ENCODE measurements around the gene SIK3. TPM values are rescaled to one million over a fixed set of nuclear protein-coding genes. Genes with fewer than 3 reads are reported as not detected.

The SIK3 gene
- total and polyA plus RNA-seq, 11 donors, result 11.8 to 67.4 (median 38.1) TPM

DNA sequence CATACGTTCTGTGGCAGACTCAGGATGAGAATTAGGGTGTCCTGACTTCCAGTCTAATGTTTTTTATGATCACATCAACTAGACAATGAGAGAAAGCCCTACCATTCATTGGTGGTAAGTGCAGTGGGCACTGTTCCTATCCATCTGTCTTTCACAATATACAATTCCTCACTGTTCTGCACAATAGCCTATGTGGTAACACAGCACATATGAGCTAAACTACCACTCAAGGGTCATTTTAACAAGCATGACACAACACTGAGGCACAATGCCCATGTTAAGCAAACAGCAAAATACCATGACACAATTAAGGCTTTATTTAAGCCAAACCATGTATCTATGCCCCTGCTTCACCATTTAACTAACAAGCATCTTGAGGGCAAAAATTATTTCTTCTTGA lies 52.3 kb downstream of the SIK3 start:
- TF ChIP-seq, protein P1, sequence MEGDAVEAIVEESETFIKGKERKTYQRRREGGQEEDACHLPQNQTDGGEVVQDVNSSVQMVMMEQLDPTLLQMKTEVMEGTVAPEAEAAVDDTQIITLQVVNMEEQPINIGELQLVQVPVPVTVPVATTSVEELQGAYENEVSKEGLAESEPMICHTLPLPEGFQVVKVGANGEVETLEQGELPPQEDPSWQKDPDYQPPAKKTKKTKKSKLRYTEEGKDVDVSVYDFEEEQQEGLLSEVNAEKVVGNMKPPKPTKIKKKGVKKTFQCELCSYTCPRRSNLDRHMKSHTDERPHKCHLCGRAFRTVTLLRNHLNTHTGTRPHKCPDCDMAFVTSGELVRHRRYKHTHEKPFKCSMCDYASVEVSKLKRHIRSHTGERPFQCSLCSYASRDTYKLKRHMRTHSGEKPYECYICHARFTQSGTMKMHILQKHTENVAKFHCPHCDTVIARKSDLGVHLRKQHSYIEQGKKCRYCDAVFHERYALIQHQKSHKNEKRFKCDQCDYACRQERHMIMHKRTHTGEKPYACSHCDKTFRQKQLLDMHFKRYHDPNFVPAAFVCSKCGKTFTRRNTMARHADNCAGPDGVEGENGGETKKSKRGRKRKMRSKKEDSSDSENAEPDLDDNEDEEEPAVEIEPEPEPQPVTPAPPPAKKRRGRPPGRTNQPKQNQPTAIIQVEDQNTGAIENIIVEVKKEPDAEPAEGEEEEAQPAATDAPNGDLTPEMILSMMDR (IDR thresholded peaks at IDR 0.05), result no peak
- no peak for TF ChIP-seq POLR2A (IDR thresholded peaks at IDR 0.05)
- H3K4me3 ChIP-seq, result no peak overlapping the region
- DNase-seq, result no peak
- H3K9me3 ChIP-seq, result no peaks in the 10 kb centered on the region
- no peaks in the 10 kb centered on the region for H3K27me3 ChIP-seq
- H3K27ac ChIP-seq, result peak overlapping the region in 2 of 12 donors; percentile 34 to 45
- no peaks in the 10 kb centered on the region for H3K36me3 ChIP-seq
- intact Hi-C loops (cut with DNase I), result loop anchor here in 1 of 10 donors (10.0 kb wide), 1 partner anchor 49 kb away; the partner anchor contains the start of gene SIK3
- 55 to 86% (median 72%) methylated on average over 1 of the region's 1 CpG for WGBS, 4 donors
- H3K4me1 ChIP-seq, result peaks cover 3 to 47% (median 27%) of the 10 kb centered on the region in 12 donors
- peak in 3 of 4 donors; percentile 20 to 38 (median 38) for ATAC-seq

DNA sequence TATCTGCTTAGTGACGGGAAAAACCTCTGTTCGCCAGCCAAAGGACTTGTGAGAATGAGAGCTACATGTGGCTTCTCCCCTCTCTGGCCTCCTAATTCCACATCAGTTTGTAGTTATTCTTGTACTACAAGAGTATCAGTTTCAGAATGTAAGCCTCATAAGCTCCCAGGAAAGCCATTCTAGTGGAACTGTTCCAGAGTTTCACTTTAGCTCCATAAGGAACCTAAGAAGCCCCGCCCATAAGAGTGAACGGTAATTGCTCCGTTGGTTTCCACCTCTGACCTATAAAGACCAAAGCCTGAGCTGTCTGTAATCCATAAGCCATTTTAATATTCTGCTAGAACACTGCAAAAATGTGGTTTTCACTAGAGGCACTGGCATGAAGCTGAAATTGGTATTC lies 53.0 kb downstream of the SIK3 start:
- no peak for DNase-seq
- TF ChIP-seq, protein P1 (IDR thresholded peaks at IDR 0.05), result no peak
- TF ChIP-seq POLR2A (IDR thresholded peaks at IDR 0.05), result no peak
- no peak overlapping the region for H3K4me3 ChIP-seq
- intact Hi-C loops (cut with DNase I), result loop anchor here in 1 of 10 donors (10.0 kb wide), 1 partner anchor 50 kb away; the partner anchor contains the start of gene SIK3
- WGBS, 4 donors, result 34 to 38% (median 36%) methylated on average over 5 of the region's 5 CpGs
- H3K9me3 ChIP-seq, result no peaks in the 10 kb centered on the region
- ATAC-seq, result peak in 3 of 4 donors; percentile 44 to 58 (median 58)
- H3K4me1 ChIP-seq, result peaks cover 3 to 52% (median 30%) of the 10 kb centered on the region in 12 donors
- no peaks in the 10 kb centered on the region for H3K36me3 ChIP-seq
- H3K27me3 ChIP-seq, result no peaks in the 10 kb centered on the region
- H3K27ac ChIP-seq, result peak overlapping the region in 7 of 12 donors; percentile 4 to 48 (median 36)

DNA sequence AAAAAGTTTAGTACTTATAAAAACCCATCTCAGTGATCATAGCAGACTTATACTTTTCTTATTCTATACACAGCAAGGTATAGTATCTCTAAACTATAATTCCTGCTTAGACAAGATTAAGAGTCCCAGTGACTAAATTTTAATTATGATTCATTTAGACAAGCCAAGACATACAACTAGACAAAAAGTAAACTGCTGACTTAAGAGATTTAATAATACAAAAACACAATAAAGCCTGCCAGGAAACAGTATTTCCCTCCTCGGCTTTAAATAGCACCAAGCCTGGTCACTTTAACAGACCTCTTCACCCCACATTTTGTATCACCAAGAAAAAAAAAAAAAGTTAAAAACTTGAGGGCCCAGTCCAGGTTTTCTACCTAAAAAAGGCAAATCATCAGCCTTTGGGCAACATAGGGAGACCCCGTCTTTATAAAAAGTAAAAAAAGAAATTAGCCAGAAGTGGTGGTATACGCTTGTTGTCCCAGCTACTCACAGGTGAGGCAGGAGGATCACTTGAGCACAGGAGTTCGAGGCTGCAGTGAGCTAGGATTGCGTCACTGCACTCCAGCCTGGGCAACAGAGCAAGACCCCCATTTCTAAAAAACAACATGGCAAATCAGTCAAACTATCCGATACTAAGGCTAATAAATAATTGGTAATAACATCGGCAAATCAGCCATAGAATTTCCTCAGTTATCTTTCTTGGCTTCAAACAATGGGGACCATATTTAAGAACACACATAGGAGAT lies 53.8 kb downstream of the SIK3 start:
- intact Hi-C loops (cut with DNase I), result loop anchor here in 1 of 10 donors (10.0 kb wide), 1 partner anchor 50 kb away; the partner anchor contains the start of gene SIK3
- Histone ChIP-seq H3K27me3 (no peaks in the 10 kb centered on the region), H3K4me1 (peaks cover 3 to 53% (median 35%) of the 10 kb centered on the region in 12 donors), H3K9me3 (no peaks in the 10 kb centered on the region), H3K27ac (peak overlapping the region in 8 of 12 donors; percentile 4 to 48 (median 35)), H3K36me3 (no peaks in the 10 kb centered on the region), H3K4me3 (no peak overlapping the region)
- no peak for TF ChIP-seq POLR2A (IDR thresholded peaks at IDR 0.05)
- TF ChIP-seq, protein P1 (IDR thresholded peaks at IDR 0.05), result no peak
- DNase-seq (no peak), ATAC-seq (peak in 2 of 4 donors; percentile 19 to 47)
- 72 to 83% (median 76%) methylated on average over 7 of the region's 7 CpGs for WGBS, 4 donors

DNA sequence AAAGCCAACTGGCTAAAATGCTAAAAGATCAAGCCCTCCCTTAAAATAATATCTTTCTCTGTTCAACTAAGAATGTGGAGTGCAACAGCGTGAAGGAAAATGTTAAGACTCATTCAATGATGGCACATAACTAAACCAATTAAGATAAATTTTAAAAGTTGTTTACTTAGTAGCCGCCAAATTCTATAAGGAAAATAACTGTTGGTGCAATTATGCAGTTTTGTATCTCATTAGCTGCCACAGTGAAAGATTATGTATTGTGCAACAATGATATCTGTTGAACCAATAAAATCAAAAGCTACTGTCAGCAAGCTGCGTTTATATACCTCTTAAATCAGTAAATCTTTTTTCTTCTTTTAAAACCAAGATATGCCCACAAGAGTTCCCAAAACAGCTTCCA lies 55.5 kb downstream of the SIK3 start:
- intact Hi-C loops (cut with DNase I), result loop anchor here in 1 of 10 donors (10.0 kb wide), 1 partner anchor 52 kb away; the partner anchor contains the start of gene SIK3

More for the DNA sequence above, 55.5 kb downstream of the SIK3 start:
- TF ChIP-seq, protein P1 (IDR thresholded peaks at IDR 0.05), result no peak
- no peak for TF ChIP-seq POLR2A (IDR thresholded peaks at IDR 0.05)
- ATAC-seq, result no peak
- Histone ChIP-seq H3K4me1 (peaks cover 3 to 61% (median 40%) of the 10 kb centered on the region in 12 donors), H3K27me3 (no peaks in the 10 kb centered on the region), H3K9me3 (no peaks in the 10 kb centered on the region), H3K4me3 (no peak overlapping the region), H3K36me3 (no peaks in the 10 kb centered on the region), H3K27ac (no peak overlapping the region)
- no peak for DNase-seq
- WGBS, 4 donors, result 95 to 97% (median 96%) methylated on average over 3 of the region's 3 CpGs

Measured in heart left ventricle (tissue), 16 donors.